Panc1 (cell line): ENCODE data around the gene POLA1.

Experiments
- CTCF ChIP-seq: fragments of 450-650 bp; IDR thresholded peaks from 2 replicates; pipeline ENCODE4 v1.5.1; 2017; ENCODE audit warnings: mild to moderate bottlenecking
- POLR2AphosphoS5 ChIP-seq: IDR thresholded peaks from 2 replicates; pipeline ENCODE4 v1.6.1; 2012; ENCODE audit warnings: mild to moderate bottlenecking, low read depth, low read length, moderate library complexity

- no peak for TF ChIP-seq CTCF
- TF ChIP-seq POLR2AphosphoS5: no peak
Observed at GRCh38 chrX:24846550-24847150, 152.9 kb downstream of the POLA1 start.
